ENCODE results near the gene SACM1L. TPM values are rescaled to one million over a fixed set of nuclear protein-coding genes. Genes with fewer than 3 reads are reported as not detected.

The SACM1L gene
- total RNA-seq, 1 donor from 2014 or later: 26.6 TPM

GRCh38 chr3:45701172-45701867 lies 12.1 kb downstream of the SACM1L start:
- FAIRE-seq: no peak
- Histone ChIP-seq H3K4me3 (ENCODE audit: low read depth, low read length) (no peak overlapping the region), H3K27me3 (ENCODE audit: control insufficient read depth, insufficient read depth, low read length) (no peaks in the 10 kb centered on the region), H3K36me3 (ENCODE audit: control insufficient read depth, insufficient read depth, low read length) (peaks cover 6% of the 10 kb centered on the region)
- no peak for TF ChIP-seq CTCF (IDR thresholded peaks at IDR 0.05; ENCODE audit: insufficient read depth, low read length, severe bottlenecking)
- no peak for DNase-seq (ENCODE audit: low read depth)

GRCh38 chr3:45704301-45704943 lies 15.2 kb downstream of the SACM1L start:
- no peak for TF ChIP-seq CTCF (IDR thresholded peaks at IDR 0.05; ENCODE audit: insufficient read depth, low read length, severe bottlenecking)
- no peak overlapping the region for H3K4me3 ChIP-seq (ENCODE audit: low read depth, low read length)
- no peaks in the 10 kb centered on the region for H3K27me3 ChIP-seq (ENCODE audit: control insufficient read depth, insufficient read depth, low read length)
- FAIRE-seq: no peak
- DNase-seq (ENCODE audit: low read depth): no peak
- H3K36me3 ChIP-seq (ENCODE audit: control insufficient read depth, insufficient read depth, low read length): peaks cover 8% of the 10 kb centered on the region

- Histone ChIP-seq H3K36me3 (ENCODE audit: control insufficient read depth, insufficient read depth, low read length) (peaks cover 8% of the 10 kb centered on the region), H3K4me3 (ENCODE audit: low read depth, low read length) (no peak overlapping the region), H3K27me3 (ENCODE audit: control insufficient read depth, insufficient read depth, low read length) (no peaks in the 10 kb centered on the region)
- no peak for TF ChIP-seq CTCF (IDR thresholded peaks at IDR 0.05; ENCODE audit: insufficient read depth, low read length, severe bottlenecking)
- FAIRE-seq (no peak), DNase-seq (ENCODE audit: low read depth) (no peak)
These were observed 16.9 kb downstream of the SACM1L start for GRCh38 chr3:45705839-45706808.

GRCh38 chr3:45711931-45712330 lies 22.7 kb downstream of the SACM1L start:
- peaks cover 12% of the 10 kb centered on the region for H3K36me3 ChIP-seq (ENCODE audit: control insufficient read depth, insufficient read depth, low read length)
- no peak for DNase-seq (ENCODE audit: low read depth)
- no peak for FAIRE-seq
- TF ChIP-seq CTCF (IDR thresholded peaks at IDR 0.05; ENCODE audit: insufficient read depth, low read length, severe bottlenecking): no peak
- H3K4me3 ChIP-seq (ENCODE audit: low read depth, low read length): no peak overlapping the region
- no peaks in the 10 kb centered on the region for H3K27me3 ChIP-seq (ENCODE audit: control insufficient read depth, insufficient read depth, low read length)

- DNase-seq (ENCODE audit: low read depth) (no peak), FAIRE-seq (no peak)
- TF ChIP-seq CTCF (IDR thresholded peaks at IDR 0.05; ENCODE audit: insufficient read depth, low read length, severe bottlenecking): no peak
- no peak overlapping the region for H3K4me3 ChIP-seq (ENCODE audit: low read depth, low read length)
- no peaks in the 10 kb centered on the region for H3K27me3 ChIP-seq (ENCODE audit: control insufficient read depth, insufficient read depth, low read length)
- H3K36me3 ChIP-seq (ENCODE audit: control insufficient read depth, insufficient read depth, low read length): peaks cover 11% of the 10 kb centered on the region
These were observed 23.4 kb downstream of the SACM1L start for GRCh38 chr3:45712434-45713110.
